Caco-2 (cell line): ENCODE measurements around the gene XCR1. TPM values are rescaled to one million over a fixed set of nuclear protein-coding genes. Genes with fewer than 3 reads are reported as not detected.

ENCODE experiments used
- BruUV-seq: library from RNA; stranded (reverse); fragments of 400-500 nt; replicated peaks from 2 replicates; lab custom pipeline; 2021; lab: Mats Ljungman, UMichigan
- CTCF ChIA-PET: fragments of 300-600 bp; sonication (Branson Sonifier 250); formaldehyde crosslinking; loops from one replicate; lab custom pipeline; 2022; ENCODE audit warnings: antibody characterized with exemption; lab: Charles Lee
- POLR2A ChIA-PET: fragments of 300-600 bp; sonication (Branson Sonifier 250); formaldehyde crosslinking; loops from one replicate; lab custom pipeline; 2022; ENCODE audit warnings: antibody characterized with exemption; lab: Charles Lee
- DNase-seq, 2 experiments: peaks; one replicate each; pipeline versions ENCODE4 v3.0.0 to v3.0.0-alpha.2; 2020 to 2022
- H3K27me3 ChIP-seq: replicated peaks from 2 replicates; pipeline ENCODE4 v1.6.0; 2011; ENCODE audit warnings: low read length; ENCODE audit not compliant: control insufficient read depth, insufficient read depth
- H3K36me3 ChIP-seq: 2 replicates; pipeline ENCODE4 v1.5.1; 2011; ENCODE audit warnings: low read length; ENCODE audit not compliant: control insufficient read depth, insufficient read depth
- H3K4me1 ChIP-seq: fragments of 250-450 bp; sonication (Bioruptor Pico); 2 replicates; pipeline ENCODE4 v1.5.1; 2020; ENCODE audit warnings: mild to moderate bottlenecking
- H3K4me3 ChIP-seq: 2 replicates; pipeline ENCODE4 v1.5.1; 2011; ENCODE audit warnings: low read depth, mild to moderate bottlenecking, control low read depth, low read length
- H3K9me3 ChIP-seq: fragments of 250-450 bp; sonication (Bioruptor Pico); 2 replicates; pipeline ENCODE4 v1.5.1; 2020; ENCODE audit warnings: mild to moderate bottlenecking, moderate library complexity
- H3K27ac Mint-ChIP-seq: one replicate; pipeline ENCODE4 v1.8.0; 2022; ENCODE audit warnings: mixed read lengths; ENCODE audit not compliant: unreplicated experiment
- H3K27me3 Mint-ChIP-seq: one replicate; pipeline ENCODE4 v1.8.0; 2022; ENCODE audit warnings: mixed read lengths; ENCODE audit not compliant: insufficient read depth, unreplicated experiment
- H3K36me3 Mint-ChIP-seq: one replicate; pipeline ENCODE4 v1.8.0; 2022; ENCODE audit warnings: mild to moderate bottlenecking, mixed read lengths; ENCODE audit not compliant: insufficient read depth, unreplicated experiment
- H3K4me1 Mint-ChIP-seq: one replicate; pipeline ENCODE4 v1.8.0; 2022; ENCODE audit warnings: low read depth, mixed read lengths; ENCODE audit not compliant: unreplicated experiment
- H3K4me3 Mint-ChIP-seq: one replicate; pipeline ENCODE4 v1.8.0; 2022; ENCODE audit warnings: mild to moderate bottlenecking, moderate library complexity, mixed read lengths; ENCODE audit not compliant: unreplicated experiment
- H3K9me3 Mint-ChIP-seq: one replicate; pipeline ENCODE4 v1.8.0; 2022; ENCODE audit warnings: mixed read lengths; ENCODE audit not compliant: unreplicated experiment
- CTCF ChIP-seq, 2 experiments: fragments of 200-600 bp in 1 of 2; IDR thresholded peaks; 1 replicate in 1 of 2; 2 replicates in 1 of 2; pipeline versions ENCODE4 v1.5.1 to v1.8.0; 2011 to 2022; ENCODE audit warnings: antibody characterized with exemption in 1 of 2, control low read depth in 1 of 2, inconsistent platforms in 1 of 2, low read depth in 1 of 2, low read length in 1 of 2, mild to moderate bottlenecking in 1 of 2, moderate library complexity in 1 of 2; ENCODE audit not compliant: insufficient read depth in 1 of 2, severe bottlenecking in 1 of 2, unreplicated experiment in 1 of 2
- intact Hi-C: fragments of 100-400 bp; cut with micrococcal nuclease; formaldehyde crosslinking; loops from one replicate; pipeline ENCODE4 v1.10.0; 2022; ENCODE audit not compliant: unreplicated experiment
- total RNA-seq: library from RNA; stranded (reverse); gene quantifications from 2 replicates; pipeline ENCODE4 v1.2.3, GENCODE V29; 2022

Gene XCR1
- total RNA-seq, 1 experiment from 2014 or later, result not detected

- DNase-seq, result no peak
- no peak for TF ChIP-seq CTCF (IDR thresholded peaks at IDR 0.05; ENCODE audit: insufficient read depth in 1 of 2, low read depth in 1 of 2, low read length in 1 of 2, severe bottlenecking in 1 of 2, unreplicated experiment in 1 of 2)
- POLR2A ChIA-PET, result no interaction called here
- no peak overlapping the region for H3K4me3 ChIP-seq
- Mint-ChIP-seq H3K4me1 (no peaks in the 10 kb centered on the region), H3K9me3 (no peaks in the 10 kb centered on the region), H3K27me3 (no peaks in the 10 kb centered on the region), H3K27ac (no peak overlapping the region), H3K36me3 (peaks cover 19% of the 10 kb centered on the region), H3K4me3 (no peak overlapping the region)
- intact Hi-C loops, result no loop called here
- H3K9me3 ChIP-seq, result no peaks in the 10 kb centered on the region
- no TSS peak for BruUV-seq
- H3K27me3 ChIP-seq, result no peaks in the 10 kb centered on the region
- CTCF ChIA-PET, result interaction anchor here (1.3 kb wide), 1 partner anchor 38 kb away, joined by 3 read pairs; no protein-coding TSS in a partner anchor
- no peaks in the 10 kb centered on the region; the same call in none of the 2 replicates for H3K36me3 ChIP-seq
- no peaks in the 10 kb centered on the region for H3K4me1 ChIP-seq
Observed at GRCh38 chr3:45976191-45977091, 50.8 kb downstream of the XCR1 start.

- H3K27ac Mint-ChIP-seq, result peak overlapping the region; percentile 47
- no peaks in the 10 kb centered on the region for H3K27me3 Mint-ChIP-seq
- Histone ChIP-seq H3K4me1 (no peaks in the 10 kb centered on the region), H3K9me3 (no peaks in the 10 kb centered on the region), H3K36me3 (no peaks in the 10 kb centered on the region; the same call in none of the 2 replicates), H3K27me3 (no peaks in the 10 kb centered on the region), H3K4me3 (no peak overlapping the region)
- no peak for DNase-seq
- BruUV-seq, result no TSS peak
- TF ChIP-seq CTCF (IDR thresholded peaks at IDR 0.05; ENCODE audit: insufficient read depth in 1 of 2, low read depth in 1 of 2, low read length in 1 of 2, severe bottlenecking in 1 of 2, unreplicated experiment in 1 of 2), result no peak
- H3K4me1 Mint-ChIP-seq, result no peaks in the 10 kb centered on the region
- POLR2A ChIA-PET, result no interaction called here
- H3K9me3 Mint-ChIP-seq, result no peaks in the 10 kb centered on the region
- CTCF ChIA-PET, result interaction anchor here (1.3 kb wide), 1 partner anchor 37 kb away, joined by 3 read pairs; no protein-coding TSS in a partner anchor
- H3K4me3 Mint-ChIP-seq, result no peak overlapping the region
- intact Hi-C loops, result no loop called here
- peaks cover 13% of the 10 kb centered on the region for H3K36me3 Mint-ChIP-seq
Observed at GRCh38 chr3:45975686-45976085, 51.6 kb downstream of the XCR1 start.

- POLR2A ChIA-PET, result no interaction called here
- no peaks in the 10 kb centered on the region for H3K4me1 Mint-ChIP-seq
- Histone ChIP-seq H3K4me1 (no peaks in the 10 kb centered on the region), H3K4me3 (no peak overlapping the region), H3K9me3 (no peaks in the 10 kb centered on the region), H3K27me3 (no peaks in the 10 kb centered on the region), H3K36me3 (no peaks in the 10 kb centered on the region; the same call in none of the 2 replicates)
- BruUV-seq, result no TSS peak
- peaks cover 8% of the 10 kb centered on the region for H3K36me3 Mint-ChIP-seq
- H3K27me3 Mint-ChIP-seq, result no peaks in the 10 kb centered on the region
- CTCF ChIA-PET, result no interaction called here
- no peak overlapping the region for H3K27ac Mint-ChIP-seq
- H3K9me3 Mint-ChIP-seq, result no peaks in the 10 kb centered on the region
- no peak for DNase-seq
- no peak for TF ChIP-seq CTCF (IDR thresholded peaks at IDR 0.05; ENCODE audit: insufficient read depth in 1 of 2, low read depth in 1 of 2, low read length in 1 of 2, severe bottlenecking in 1 of 2, unreplicated experiment in 1 of 2)
- no peak overlapping the region for H3K4me3 Mint-ChIP-seq
- intact Hi-C loops, result no loop called here
Observed at GRCh38 chr3:45974686-45975085, 52.6 kb downstream of the XCR1 start.
